ENCODE results near the gene USP36. TPM values are rescaled to one million over a fixed set of nuclear protein-coding genes. Genes with fewer than 3 reads are reported as not detected.

Gene USP36
- total RNA-seq, 1 experiment from 2014 or later, result 103 TPM

GRCh38 chr17:78865682-78866390 lies 25.2 kb upstream of the USP36 start:
- Mint-ChIP-seq H3K27ac (ENCODE audit: unreplicated experiment) (no peak overlapping the region), H3K4me3 (ENCODE audit: unreplicated experiment) (no peak overlapping the region), H3K9me3 (ENCODE audit: unreplicated experiment) (no peaks in the 10 kb centered on the region), H3K27me3 (ENCODE audit: insufficient read depth, unreplicated experiment) (no peaks in the 10 kb centered on the region), H3K4me1 (ENCODE audit: low read depth, unreplicated experiment) (no peaks in the 10 kb centered on the region), H3K36me3 (ENCODE audit: insufficient read depth, unreplicated experiment) (peaks cover 46% of the 10 kb centered on the region)
- intact Hi-C loops (cut with micrococcal nuclease; ENCODE audit: unreplicated experiment), result loop anchor here (1.0 to 5.0 kb wide), 2 partner anchors 56 to 105 kb away; no protein-coding TSS in a partner anchor
- H3K4me3 ChIP-seq (ENCODE audit: low read depth, low read length), result no peak overlapping the region
- TF ChIP-seq CTCF (IDR thresholded peaks at IDR 0.05; ENCODE audit: insufficient read depth in 1 of 2, low read depth in 1 of 2, low read length in 1 of 2, severe bottlenecking in 1 of 2, unreplicated experiment in 1 of 2), result peak; percentile 96 to 97
- no TSS peak for BruUV-seq (replicated peaks)
- CTCF ChIA-PET, result interaction anchor here (0.6 to 2.2 kb wide), 19 partner anchors 11 to 845 kb away, joined by 3 to 41 read pairs (median 4); partner anchors contain the start of gene LGALS3BP
- no peaks in the 10 kb centered on the region for H3K9me3 ChIP-seq
- no peaks in the 10 kb centered on the region for H3K4me1 ChIP-seq
- peaks cover 1% of the 10 kb centered on the region for H3K36me3 ChIP-seq (ENCODE audit: control insufficient read depth, insufficient read depth, low read length)
- no peaks in the 10 kb centered on the region for H3K27me3 ChIP-seq (replicated peaks; ENCODE audit: control insufficient read depth, insufficient read depth, low read length)
- peak; percentile 81 to 87 for DNase-seq
- POLR2A ChIA-PET, result interaction anchor here (0.7 to 0.8 kb wide), 2 partner anchors 26 to 96 kb away, joined by 3 to 4 read pairs; partner anchors contain the start of gene USP36

GRCh38 chr17:78864117-78864516 lies 23.5 kb upstream of the USP36 start:
- CTCF ChIA-PET, result interaction anchor here (1.1 kb wide), 1 partner anchor 20 kb away, joined by 3 read pairs; no protein-coding TSS in a partner anchor
- POLR2A ChIA-PET, result no interaction called here
- intact Hi-C loops (cut with micrococcal nuclease; ENCODE audit: unreplicated experiment), result no loop called here

More at GRCh38 chr17:78864117-78864516, 23.5 kb upstream of the USP36 start:
- no peak overlapping the region for H3K4me3 ChIP-seq (ENCODE audit: low read depth, low read length)
- H3K27me3 ChIP-seq (replicated peaks; ENCODE audit: control insufficient read depth, insufficient read depth, low read length), result no peaks in the 10 kb centered on the region
- no peak for TF ChIP-seq CTCF (IDR thresholded peaks at IDR 0.05; ENCODE audit: insufficient read depth in 1 of 2, low read depth in 1 of 2, low read length in 1 of 2, severe bottlenecking in 1 of 2, unreplicated experiment in 1 of 2)
- no peaks in the 10 kb centered on the region for H3K27me3 Mint-ChIP-seq (ENCODE audit: insufficient read depth, unreplicated experiment)
- no peaks in the 10 kb centered on the region for H3K4me1 Mint-ChIP-seq (ENCODE audit: low read depth, unreplicated experiment)
- DNase-seq, result no peak
- no peaks in the 10 kb centered on the region for H3K4me1 ChIP-seq
- BruUV-seq (replicated peaks), result no TSS peak
- H3K27ac Mint-ChIP-seq (ENCODE audit: unreplicated experiment), result no peak overlapping the region
- H3K36me3 ChIP-seq (ENCODE audit: control insufficient read depth, insufficient read depth, low read length), result no peaks in the 10 kb centered on the region
- peaks cover 34% of the 10 kb centered on the region for H3K36me3 Mint-ChIP-seq (ENCODE audit: insufficient read depth, unreplicated experiment)
- H3K4me3 Mint-ChIP-seq (ENCODE audit: unreplicated experiment), result no peak overlapping the region
- no peaks in the 10 kb centered on the region for H3K9me3 ChIP-seq
- no peaks in the 10 kb centered on the region for H3K9me3 Mint-ChIP-seq (ENCODE audit: unreplicated experiment)
